Activated CD4-positive, alpha-beta T cell treated with anti-CD3 and anti-CD28 coated beads, Interleukin-2, amount 50 U/mL, for 16 hours (primary cell): ENCODE data around the gene NPIPA7.
"Not testable (repeated sequence)": the region's sequence is repeated elsewhere in the genome, so short reads cannot be mapped to it uniquely, and the experiment has no call there.

Experiments used
- DNase-seq: peaks from one replicate; pipeline ENCODE4 v3.0.0-alpha.2; 2020

The NPIPA7 gene

GRCh38 chr16:16378840-16379239 is at the start of gene NPIPA7:
Gene NPIPA7 (plus strand): TSS chr16:16379140. CDS start chr16:16379245, 105 bp downstream.
- DNase-seq, result not testable (repeated sequence)

DNA sequence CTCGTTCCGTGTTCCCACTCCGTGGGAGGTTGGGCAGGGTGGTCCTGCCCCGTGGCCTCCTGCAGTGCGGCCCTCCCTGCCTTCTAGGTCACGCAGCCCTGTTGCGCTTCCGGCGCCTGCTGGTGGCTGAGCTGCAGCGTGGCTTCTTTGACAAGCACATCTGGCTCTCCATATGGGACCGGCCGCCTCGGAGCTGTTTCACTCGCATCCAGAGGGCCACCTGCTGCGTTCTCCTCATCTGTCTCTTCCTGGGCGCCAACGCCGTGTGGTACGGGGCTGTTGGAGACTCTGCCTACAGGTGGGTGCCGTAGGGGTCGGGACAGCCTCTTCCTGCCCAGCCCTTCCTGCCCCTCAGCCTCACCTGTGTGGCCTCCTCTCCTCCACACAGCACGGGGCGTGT is 47.5 kb upstream of the NPIPA7 start:
- not testable (repeated sequence) for DNase-seq

GRCh38 chr16:16357556-16357955 is 21.4 kb upstream of the NPIPA7 start:
- not testable (repeated sequence) for DNase-seq

- DNase-seq, result not testable (repeated sequence)
Observed at GRCh38 chr16:16358539-16359240, 20.2 kb upstream of the NPIPA7 start.

GRCh38 chr16:16363595-16363994 is 15.3 kb upstream of the NPIPA7 start:
- DNase-seq, result not testable (repeated sequence)

GRCh38 chr16:16364100-16364499 is 14.8 kb upstream of the NPIPA7 start:
- not testable (repeated sequence) for DNase-seq

GRCh38 chr16:16364701-16365100 is 14.2 kb upstream of the NPIPA7 start:
- DNase-seq, result not testable (repeated sequence)

DNA sequence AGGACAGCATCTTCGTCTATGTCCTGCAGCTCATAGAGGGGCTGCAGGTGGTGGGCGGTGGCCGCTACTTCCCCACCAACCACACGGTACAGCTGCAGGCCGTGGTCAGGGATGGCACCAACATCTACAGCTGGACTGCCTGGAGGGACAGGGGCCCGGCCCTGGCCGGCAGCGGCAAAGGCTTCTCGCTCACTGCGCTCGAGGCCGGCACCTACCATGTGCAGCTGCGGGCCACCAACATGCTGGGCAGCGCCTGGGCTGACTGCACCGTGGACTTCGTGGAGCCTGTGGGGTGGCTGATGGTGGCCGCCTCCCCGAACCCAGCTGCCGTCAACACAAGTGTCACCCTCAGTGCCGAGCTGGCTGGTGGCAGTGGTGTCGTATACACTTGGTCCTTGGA is 13.6 kb upstream of the NPIPA7 start:
- not testable (repeated sequence) for DNase-seq

DNA sequence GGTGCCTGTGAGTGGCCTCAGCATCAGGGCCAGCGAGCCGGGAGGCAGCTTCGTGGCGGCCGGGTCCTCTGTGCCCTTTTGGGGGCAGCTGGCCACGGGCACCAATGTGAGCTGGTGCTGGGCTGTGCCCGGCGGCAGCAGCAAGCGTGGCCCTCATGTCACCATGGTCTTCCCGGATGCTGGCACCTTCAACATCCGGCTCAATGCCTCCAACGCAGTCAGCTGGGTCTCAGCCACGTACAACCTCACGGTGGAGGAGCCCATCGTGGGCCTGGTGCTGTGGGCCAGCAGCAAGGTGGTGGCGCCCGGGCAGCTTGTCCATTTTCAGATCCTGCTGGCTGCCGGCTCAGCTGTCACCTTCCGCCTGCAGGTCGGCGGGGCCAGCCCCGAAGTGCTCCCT is 13.1 kb upstream of the NPIPA7 start:
- DNase-seq, result not testable (repeated sequence)

GRCh38 chr16:16366552-16367284 is 12.2 kb upstream of the NPIPA7 start:
- DNase-seq, result not testable (repeated sequence)

- DNase-seq, result not testable (repeated sequence)
Observed at GRCh38 chr16:16367285-16367628, 11.7 kb upstream of the NPIPA7 start.

DNA sequence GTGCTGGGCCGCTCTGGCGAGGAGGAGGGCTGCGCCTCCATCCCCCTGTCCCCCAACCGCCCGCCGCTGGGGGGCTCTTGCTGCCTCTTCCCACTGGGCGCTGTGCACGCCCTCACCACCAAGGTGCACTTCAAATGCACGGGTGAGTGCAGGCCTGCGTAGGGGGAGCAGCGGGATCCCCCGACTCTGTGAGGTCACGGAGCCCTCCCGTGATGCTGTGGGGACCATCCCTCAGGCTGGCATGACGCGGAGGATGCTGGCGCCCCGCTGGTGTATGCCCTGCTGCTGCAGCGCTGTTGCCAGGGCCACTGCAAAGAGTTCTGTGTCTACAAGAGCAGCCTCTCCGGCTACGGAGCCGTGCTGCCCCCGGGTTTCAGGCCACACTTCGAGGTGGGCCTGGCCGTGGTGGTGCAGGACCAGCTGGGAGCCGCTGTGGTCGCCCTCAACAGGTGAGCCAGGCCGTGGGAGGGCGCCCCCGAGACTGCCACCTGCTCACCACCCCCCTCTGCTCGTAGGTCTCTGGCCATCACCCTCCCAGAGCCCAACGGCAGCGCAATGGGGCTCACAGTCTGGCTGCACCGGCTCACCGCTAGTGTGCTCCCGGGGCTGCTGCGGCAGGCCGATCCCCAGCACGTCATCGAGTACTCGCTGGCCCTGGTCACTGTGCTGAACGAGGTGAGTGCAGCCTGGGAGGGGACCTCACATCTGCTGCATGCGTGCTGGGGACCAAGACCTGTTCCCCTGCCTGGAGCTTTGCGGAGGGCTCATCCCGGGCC is 9.7 kb upstream of the NPIPA7 start:
- DNase-seq, result not testable (repeated sequence)

- not testable (repeated sequence) for DNase-seq
Observed at GRCh38 chr16:16371136-16371735, 7.7 kb upstream of the NPIPA7 start.

GRCh38 chr16:16374192-16374591 is 4.7 kb upstream of the NPIPA7 start:
- DNase-seq, result not testable (repeated sequence)

- not testable (repeated sequence) for DNase-seq
Observed at GRCh38 chr16:16399685-16400084, 20.7 kb downstream of the NPIPA7 start.

DNA sequence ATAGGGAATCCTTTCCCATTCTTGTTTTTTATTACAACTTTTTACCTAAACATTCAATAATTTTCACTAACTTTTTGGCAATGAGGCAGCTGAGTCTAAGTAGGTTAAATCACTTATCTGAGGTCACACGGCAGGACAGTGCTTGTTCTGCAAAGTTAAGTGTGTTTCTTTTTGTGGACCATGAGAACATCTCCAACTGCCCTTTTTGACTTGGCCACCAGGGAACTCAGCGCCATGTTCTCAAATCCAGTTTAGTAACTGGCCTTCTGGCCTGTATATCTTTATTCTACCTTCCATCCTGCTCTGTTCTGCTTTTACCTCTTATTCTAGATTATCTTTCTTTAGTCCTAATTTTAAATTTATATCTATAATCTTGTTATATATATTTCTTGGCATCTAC is 23.4 kb downstream of the NPIPA7 start:
- not testable (repeated sequence) for DNase-seq

DNA sequence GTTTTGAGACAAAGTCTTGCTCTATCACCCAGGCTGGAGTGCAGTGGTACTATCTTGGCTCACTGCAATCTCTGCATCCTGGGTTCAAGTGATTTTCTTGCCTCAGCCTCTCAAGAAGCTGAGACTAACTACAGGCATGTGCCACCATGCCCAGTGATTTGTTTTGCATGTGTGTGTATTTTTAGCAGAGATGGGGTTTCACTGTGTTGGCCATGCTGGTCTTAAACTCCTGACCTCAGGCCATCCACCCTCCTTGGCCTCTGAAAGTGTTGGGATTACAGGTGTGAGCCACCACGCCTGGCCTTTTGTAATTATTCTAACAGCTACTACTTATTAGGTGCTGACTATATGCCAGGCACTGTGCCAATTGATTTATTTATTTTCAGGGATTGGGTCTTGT is 25.3 kb downstream of the NPIPA7 start:
- DNase-seq, result not testable (repeated sequence)

GRCh38 chr16:16405421-16405820 is 26.5 kb downstream of the NPIPA7 start:
- not testable (repeated sequence) for DNase-seq

- not testable (repeated sequence) for DNase-seq
Observed at GRCh38 chr16:16408430-16408829, 29.5 kb downstream of the NPIPA7 start.

GRCh38 chr16:16413773-16414172 is 34.8 kb downstream of the NPIPA7 start:
- not testable (repeated sequence) for DNase-seq

- not testable (repeated sequence) for DNase-seq
Observed at GRCh38 chr16:16417071-16417470, 38.1 kb downstream of the NPIPA7 start.

DNA sequence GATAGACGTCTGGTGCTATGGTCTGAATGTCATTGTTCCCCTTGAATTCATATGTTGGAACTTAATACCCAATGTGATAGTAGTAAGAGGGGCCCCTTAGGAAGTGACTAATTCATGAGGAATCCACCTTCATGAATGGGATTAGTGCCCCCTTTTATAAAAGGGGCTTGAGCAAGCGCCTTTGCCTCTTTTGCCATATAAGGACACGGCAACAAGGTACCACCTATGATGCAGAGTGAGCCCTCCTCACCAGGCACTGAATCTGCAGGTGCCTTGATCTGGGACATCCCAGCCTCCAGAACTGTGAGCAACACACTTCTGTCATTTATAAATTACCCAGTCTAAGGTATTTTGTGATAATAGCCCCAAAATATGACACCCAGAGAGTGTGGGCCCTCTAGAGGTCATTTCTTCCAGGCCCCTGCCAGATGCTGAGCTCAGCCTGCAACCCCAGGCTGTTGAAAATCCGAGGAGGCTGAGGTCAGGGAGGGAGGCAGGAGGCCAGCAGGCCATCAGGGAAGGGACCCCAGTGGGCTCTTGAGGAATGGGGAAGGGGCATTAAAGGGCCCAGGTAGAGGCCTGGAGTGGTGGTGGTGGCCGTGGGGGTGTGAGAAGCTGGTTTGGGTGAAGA is 39.1 kb downstream of the NPIPA7 start:
- DNase-seq, result not testable (repeated sequence)
